Endothelial cell (in vitro differentiated cells): ENCODE results near the gene P2RY11. TPM values are rescaled to one million over a fixed set of nuclear protein-coding genes. Genes with fewer than 3 reads are reported as not detected.

Experiments used
- DNase-seq: peaks from one replicate; pipeline ENCODE4 v3.0.0; 2021; ENCODE audit warnings: low spot score
- H3K27ac Mint-ChIP-seq: one replicate; pipeline ENCODE4 v1.8.0; 2021; ENCODE audit warnings: mixed read lengths, inconsistent platforms; ENCODE audit not compliant: unreplicated experiment
- H3K27me3 Mint-ChIP-seq: one replicate; pipeline ENCODE4 v1.8.0; 2021; ENCODE audit warnings: mild to moderate bottlenecking, moderate library complexity, mixed read lengths, inconsistent platforms; ENCODE audit not compliant: unreplicated experiment
- H3K36me3 Mint-ChIP-seq: one replicate; pipeline ENCODE4 v1.8.0; 2021; ENCODE audit warnings: mild to moderate bottlenecking, low read depth, mixed read lengths, inconsistent platforms; ENCODE audit not compliant: unreplicated experiment
- H3K4me1 Mint-ChIP-seq: one replicate; pipeline ENCODE4 v1.8.0; 2021; ENCODE audit warnings: mild to moderate bottlenecking, mixed read lengths, inconsistent platforms; ENCODE audit not compliant: unreplicated experiment
- H3K4me3 Mint-ChIP-seq: one replicate; pipeline ENCODE4 v1.8.0; 2021; ENCODE audit warnings: mild to moderate bottlenecking, mixed read lengths, inconsistent platforms; ENCODE audit not compliant: unreplicated experiment
- H3K9me3 Mint-ChIP-seq: one replicate; pipeline ENCODE4 v1.8.0; 2021; ENCODE audit warnings: mixed read lengths, inconsistent platforms; ENCODE audit not compliant: unreplicated experiment
- CTCF ChIP-seq: fragments of 200-600 bp; sonication (generic); IDR thresholded peaks from one replicate; pipeline ENCODE4 v1.5.0; 2021; ENCODE audit warnings: antibody characterized with exemption; ENCODE audit not compliant: unreplicated experiment
- total RNA-seq: library from RNA; stranded (reverse); fragmentation: NEBNext Ultra II Directional; extraction: Animal tissue kit (Norgen Biotek cat#: 25700); gene quantifications from one replicate; pipeline ENCODE4 v1.2.1, GENCODE V29; 2021; ENCODE audit not compliant: unreplicated experiment

The P2RY11 gene
- total RNA-seq, 1 donor from 2014 or later = 16.3 TPM

GRCh38 chr19:10141973-10142372, 30.5 kb downstream of the P2RY11 start:
- no peak for DNase-seq
- no peak for TF ChIP-seq CTCF
- Mint-ChIP-seq H3K27me3 (no peaks in the 10 kb centered on the region), H3K9me3 (no peaks in the 10 kb centered on the region), H3K4me3 (no peak overlapping the region), H3K4me1 (peaks cover 3% of the 10 kb centered on the region), H3K36me3 (peaks cover 36% of the 10 kb centered on the region), H3K27ac (no peak overlapping the region)

DNA sequence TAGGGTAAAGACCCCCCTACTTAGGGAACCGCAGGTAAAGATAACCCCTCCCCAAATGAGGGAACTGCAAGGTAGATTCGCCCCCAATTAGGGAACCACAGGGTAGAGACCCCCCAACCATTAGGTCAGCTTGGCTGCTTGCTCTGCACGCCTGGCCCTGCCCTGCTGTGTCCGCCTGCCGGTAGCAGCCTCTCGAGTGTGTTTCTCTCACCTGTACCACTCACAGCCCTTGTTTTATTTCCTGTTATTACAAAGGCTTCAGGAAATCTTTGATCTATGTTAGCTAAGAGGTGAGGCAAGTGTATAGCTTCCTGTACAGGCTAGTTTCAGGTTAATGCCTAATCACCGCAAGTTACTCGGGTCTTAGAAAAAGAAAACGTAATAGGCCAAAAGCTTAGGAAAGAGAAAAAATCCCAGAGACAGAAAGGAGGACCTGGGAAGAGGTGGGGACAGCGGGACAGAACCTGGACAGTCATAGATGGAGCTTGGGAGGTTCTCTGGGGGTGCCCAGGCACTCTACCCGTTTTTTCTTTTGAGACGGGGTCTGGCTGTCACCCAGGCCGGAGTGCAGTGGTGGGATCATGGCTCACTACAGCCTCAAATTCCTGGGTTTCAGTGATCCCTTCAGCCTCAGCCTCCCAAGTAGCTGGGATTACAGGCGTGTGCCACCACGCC, 31.3 kb downstream of the P2RY11 start:
- Mint-ChIP-seq H3K9me3 (no peaks in the 10 kb centered on the region), H3K4me1 (peaks cover 3% of the 10 kb centered on the region), H3K4me3 (no peak overlapping the region), H3K27ac (peak overlapping the region; percentile 70), H3K36me3 (peaks cover 36% of the 10 kb centered on the region), H3K27me3 (no peaks in the 10 kb centered on the region)
- DNase-seq = no peak
- no peak for TF ChIP-seq CTCF

GRCh38 chr19:10143681-10144080, 32.2 kb downstream of the P2RY11 start:
- DNase-seq = no peak
- H3K27ac Mint-ChIP-seq = no peak overlapping the region
- no peak overlapping the region for H3K4me3 Mint-ChIP-seq
- no peaks in the 10 kb centered on the region for H3K27me3 Mint-ChIP-seq
- H3K36me3 Mint-ChIP-seq = peaks cover 38% of the 10 kb centered on the region
- H3K9me3 Mint-ChIP-seq = no peaks in the 10 kb centered on the region
- no peak for TF ChIP-seq CTCF
- H3K4me1 Mint-ChIP-seq = peaks cover 3% of the 10 kb centered on the region

DNA sequence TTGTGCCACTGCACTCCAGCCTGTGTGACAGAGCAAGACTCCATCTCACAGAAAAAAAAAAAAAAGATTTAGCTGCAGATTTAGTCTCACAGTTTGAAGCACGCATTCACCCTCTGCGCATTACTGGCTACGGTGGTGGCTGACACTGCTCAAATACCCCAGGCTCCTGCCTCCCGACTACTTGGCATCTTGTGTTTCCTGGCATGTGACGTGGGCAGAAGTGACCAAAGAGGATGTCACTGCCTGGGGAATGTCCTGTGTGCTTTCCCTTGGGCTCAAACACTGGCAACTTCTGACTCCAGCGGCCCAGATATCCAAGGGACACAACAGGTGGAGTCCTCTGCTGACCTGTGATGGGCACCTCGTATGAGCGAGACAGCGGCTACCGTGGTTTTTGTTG, 32.9 kb downstream of the P2RY11 start:
- H3K9me3 Mint-ChIP-seq = no peaks in the 10 kb centered on the region
- DNase-seq = no peak
- H3K36me3 Mint-ChIP-seq = peaks cover 41% of the 10 kb centered on the region
- no peak for TF ChIP-seq CTCF
- no peak overlapping the region for H3K27ac Mint-ChIP-seq
- peaks cover 3% of the 10 kb centered on the region for H3K4me1 Mint-ChIP-seq
- no peak overlapping the region for H3K4me3 Mint-ChIP-seq
- H3K27me3 Mint-ChIP-seq = no peaks in the 10 kb centered on the region

GRCh38 chr19:10145031-10145430, 33.5 kb downstream of the P2RY11 start:
- no peak for DNase-seq
- Mint-ChIP-seq H3K27ac (no peak overlapping the region), H3K36me3 (peaks cover 48% of the 10 kb centered on the region)

More at GRCh38 chr19:10145031-10145430, 33.5 kb downstream of the P2RY11 start:
- Mint-ChIP-seq H3K27me3 (no peaks in the 10 kb centered on the region), H3K9me3 (no peaks in the 10 kb centered on the region), H3K4me3 (no peak overlapping the region), H3K4me1 (peaks cover 3% of the 10 kb centered on the region)
- TF ChIP-seq CTCF = no peak
